Mesothelial cell of epicardium (in vitro differentiated cells): ENCODE results near the gene BLOC1S4. TPM values are rescaled to one million over a fixed set of nuclear protein-coding genes. Genes with fewer than 3 reads are reported as not detected.

ENCODE experiments used
- DNase-seq, 2 experiments: peaks; one replicate each; pipeline ENCODE4 v3.0.0; 2021; ENCODE audit warnings: low spot score in 2 of 2; ENCODE audit not compliant: unreplicated experiment in 2 of 2
- H3K27ac Mint-ChIP-seq: 2 replicates; pipeline ENCODE4 v1.8.0; 2021; ENCODE audit warnings: mixed read lengths
- H3K27me3 Mint-ChIP-seq: 2 replicates; pipeline ENCODE4 v1.8.0; 2021; ENCODE audit warnings: low read depth, mixed read lengths
- H3K36me3 Mint-ChIP-seq: 2 replicates; pipeline ENCODE4 v1.8.0; 2021; ENCODE audit warnings: mixed read lengths
- H3K4me1 Mint-ChIP-seq: 2 replicates; pipeline ENCODE4 v1.8.0; 2021; ENCODE audit warnings: mixed read lengths
- H3K4me3 Mint-ChIP-seq: 2 replicates; pipeline ENCODE4 v1.8.0; 2021; ENCODE audit warnings: mild to moderate bottlenecking, moderate library complexity, mixed read lengths
- H3K9me3 Mint-ChIP-seq: 2 replicates; pipeline ENCODE4 v1.8.0; 2021; ENCODE audit warnings: mixed read lengths
- total RNA-seq: library from RNA; stranded (reverse); gene quantifications from 3 replicates; pipeline ENCODE4 v1.2.1, GENCODE V29; 2021
- TF ChIP-seq, protein P1 (sequence below): fragments of 200-600 bp; sonication (generic); IDR thresholded peaks from one replicate; pipeline ENCODE4 v1.5.0; 2021; ENCODE audit warnings: antibody characterized with exemption; ENCODE audit not compliant: unreplicated experiment

BLOC1S4 gene
- total RNA-seq, 1 donor from 2014 or later, result 18.0 TPM

DNA sequence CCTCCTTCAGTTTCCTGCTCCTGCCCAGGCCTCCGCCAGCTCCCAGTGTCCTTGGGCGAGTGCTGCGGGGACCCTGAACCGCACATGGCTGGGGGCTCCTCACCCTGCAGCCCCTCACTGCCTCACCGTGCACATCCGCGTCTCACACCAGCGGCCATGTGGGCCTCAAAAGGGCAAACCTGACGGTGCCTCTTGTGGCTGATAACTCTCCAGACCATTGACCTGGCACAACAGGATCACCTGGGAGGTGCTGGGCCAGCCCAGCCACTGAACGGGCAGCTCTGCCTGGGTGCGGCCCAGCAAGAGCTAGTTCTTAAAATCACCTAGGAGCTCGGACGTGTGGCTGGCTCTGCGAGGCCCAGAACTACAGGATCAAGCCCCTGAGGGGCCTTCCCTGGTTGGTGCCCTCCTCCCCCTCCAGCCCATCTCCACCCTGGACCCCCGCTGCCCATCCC lies 26.4 kb upstream of the BLOC1S4 start:
- TF ChIP-seq, protein P1, sequence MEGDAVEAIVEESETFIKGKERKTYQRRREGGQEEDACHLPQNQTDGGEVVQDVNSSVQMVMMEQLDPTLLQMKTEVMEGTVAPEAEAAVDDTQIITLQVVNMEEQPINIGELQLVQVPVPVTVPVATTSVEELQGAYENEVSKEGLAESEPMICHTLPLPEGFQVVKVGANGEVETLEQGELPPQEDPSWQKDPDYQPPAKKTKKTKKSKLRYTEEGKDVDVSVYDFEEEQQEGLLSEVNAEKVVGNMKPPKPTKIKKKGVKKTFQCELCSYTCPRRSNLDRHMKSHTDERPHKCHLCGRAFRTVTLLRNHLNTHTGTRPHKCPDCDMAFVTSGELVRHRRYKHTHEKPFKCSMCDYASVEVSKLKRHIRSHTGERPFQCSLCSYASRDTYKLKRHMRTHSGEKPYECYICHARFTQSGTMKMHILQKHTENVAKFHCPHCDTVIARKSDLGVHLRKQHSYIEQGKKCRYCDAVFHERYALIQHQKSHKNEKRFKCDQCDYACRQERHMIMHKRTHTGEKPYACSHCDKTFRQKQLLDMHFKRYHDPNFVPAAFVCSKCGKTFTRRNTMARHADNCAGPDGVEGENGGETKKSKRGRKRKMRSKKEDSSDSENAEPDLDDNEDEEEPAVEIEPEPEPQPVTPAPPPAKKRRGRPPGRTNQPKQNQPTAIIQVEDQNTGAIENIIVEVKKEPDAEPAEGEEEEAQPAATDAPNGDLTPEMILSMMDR, result no peak
- Mint-ChIP-seq H3K27me3 (no peaks in the 10 kb centered on the region), H3K4me3 (peak overlapping the region; percentile 17), H3K36me3 (peaks cover 5% of the 10 kb centered on the region), H3K27ac (peak overlapping the region; percentile 98), H3K4me1 (peaks cover 49% of the 10 kb centered on the region), H3K9me3 (peaks cover 3% of the 10 kb centered on the region)
- no peak for DNase-seq

DNA sequence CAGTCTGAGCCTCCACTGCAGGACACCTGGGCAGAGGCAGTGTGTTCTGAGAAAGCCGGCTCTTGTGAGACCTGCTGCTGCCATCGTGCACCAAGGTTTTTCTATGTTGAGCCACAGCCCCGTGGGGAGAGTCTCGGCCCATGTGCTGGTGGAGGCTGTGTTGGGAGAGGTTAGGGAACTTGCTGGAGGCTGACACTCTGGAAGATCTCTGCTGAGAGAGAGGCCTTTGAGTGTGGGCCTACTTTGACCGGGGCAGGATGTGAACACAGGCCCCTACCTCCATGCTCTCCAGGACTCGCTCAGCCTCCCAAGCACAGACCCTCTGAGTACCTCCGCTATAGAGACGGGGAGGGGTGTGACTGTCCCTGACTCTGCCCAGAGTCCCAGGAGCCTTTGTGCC lies 23.6 kb upstream of the BLOC1S4 start:
- Mint-ChIP-seq H3K4me1 (peaks cover 52% of the 10 kb centered on the region), H3K4me3 (no peak overlapping the region), H3K27ac (peak overlapping the region; percentile 96), H3K36me3 (peaks cover under 1% of the 10 kb centered on the region), H3K9me3 (no peaks in the 10 kb centered on the region), H3K27me3 (no peaks in the 10 kb centered on the region)
- no peak for DNase-seq
- TF ChIP-seq, protein P1, result no peak

DNA sequence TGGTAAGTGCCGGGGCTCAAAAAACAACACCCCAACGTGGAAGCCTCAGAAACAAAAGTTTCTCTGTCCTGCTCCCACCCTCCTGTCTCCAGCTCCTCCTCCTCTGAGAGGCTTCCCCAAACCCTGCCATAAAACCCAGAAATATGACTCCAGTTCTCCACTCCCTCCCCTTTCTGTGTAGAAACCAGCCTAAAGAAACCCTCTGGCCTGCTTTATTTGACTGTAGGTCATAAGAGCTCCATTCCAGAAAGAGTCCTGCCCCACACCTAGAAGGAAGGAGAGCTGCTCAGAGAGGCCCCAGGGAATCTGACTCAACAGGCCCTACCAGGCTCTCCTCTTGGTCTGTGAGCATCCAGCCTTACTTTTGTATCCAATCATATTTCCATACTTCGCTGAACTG lies 23.2 kb upstream of the BLOC1S4 start:
- TF ChIP-seq, protein P1, result no peak
- peak overlapping the region; percentile 96 for H3K27ac Mint-ChIP-seq
- no peaks in the 10 kb centered on the region for H3K9me3 Mint-ChIP-seq
- H3K4me3 Mint-ChIP-seq, result no peak overlapping the region
- no peak for DNase-seq
- no peaks in the 10 kb centered on the region for H3K27me3 Mint-ChIP-seq
- H3K4me1 Mint-ChIP-seq, result peaks cover 50% of the 10 kb centered on the region
- H3K36me3 Mint-ChIP-seq, result no peaks in the 10 kb centered on the region

DNA sequence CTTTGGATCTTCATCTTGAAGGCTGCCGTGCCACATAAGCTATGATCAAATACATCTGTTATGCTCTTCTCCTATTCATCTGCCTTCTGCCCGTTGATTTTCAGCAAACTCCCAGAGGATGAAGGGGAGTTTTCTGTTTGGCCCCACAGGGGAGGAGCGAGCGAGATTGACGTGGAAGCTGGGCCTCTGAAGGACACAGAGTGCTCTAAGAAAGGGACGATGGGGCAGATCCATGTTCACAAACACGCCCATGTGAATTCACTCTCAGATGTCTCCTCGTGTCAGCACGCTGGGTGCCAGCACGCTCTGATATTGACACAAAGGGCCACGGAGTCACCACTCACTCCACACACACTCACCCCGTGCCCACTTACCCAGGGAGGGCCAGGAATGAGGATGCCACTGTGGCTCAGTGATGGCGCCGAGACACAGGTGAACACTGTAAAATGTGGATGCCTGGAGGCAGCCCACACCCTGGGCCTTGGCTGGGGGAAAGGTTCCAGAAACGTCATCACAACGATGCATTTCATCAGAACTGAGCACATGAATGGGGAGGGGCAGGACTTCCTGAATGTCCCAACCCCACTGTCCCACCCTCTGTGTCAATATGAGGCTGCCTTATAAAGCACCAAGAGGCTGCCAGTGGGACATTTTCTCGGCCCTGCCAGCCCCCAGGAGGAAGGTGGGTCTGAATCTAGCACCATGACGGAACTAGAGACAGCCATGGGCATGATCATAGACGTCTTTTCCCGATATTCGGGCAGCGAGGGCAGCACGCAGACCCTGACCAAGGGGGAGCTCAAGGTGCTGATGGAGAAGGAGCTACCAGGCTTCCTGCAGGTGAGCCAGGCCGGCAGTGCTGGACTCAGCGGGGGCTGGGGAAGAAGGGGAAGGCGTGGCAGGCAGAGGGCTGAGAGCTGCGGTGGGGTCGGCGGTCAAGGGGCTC lies 22.5 kb upstream of the BLOC1S4 start, which contains the start of gene S100P:
TSS of gene S100P (plus strand) at position 648 of the 946 bp plus-strand sequence. CDS start at position 703, 55 bp downstream.
- no peak for DNase-seq
- Mint-ChIP-seq H3K4me3 (no peak within 1 kb of the TSS), H3K27me3 (no peaks in the 10 kb centered on the region), H3K36me3 (peaks cover 3% of the 10 kb centered on the region), H3K9me3 (no peaks in the 10 kb centered on the region), H3K27ac (peak within 1 kb of the TSS; percentile 96), H3K4me1 (peaks cover 43% of the 10 kb centered on the region)
- TF ChIP-seq, protein P1, result no peak

DNA sequence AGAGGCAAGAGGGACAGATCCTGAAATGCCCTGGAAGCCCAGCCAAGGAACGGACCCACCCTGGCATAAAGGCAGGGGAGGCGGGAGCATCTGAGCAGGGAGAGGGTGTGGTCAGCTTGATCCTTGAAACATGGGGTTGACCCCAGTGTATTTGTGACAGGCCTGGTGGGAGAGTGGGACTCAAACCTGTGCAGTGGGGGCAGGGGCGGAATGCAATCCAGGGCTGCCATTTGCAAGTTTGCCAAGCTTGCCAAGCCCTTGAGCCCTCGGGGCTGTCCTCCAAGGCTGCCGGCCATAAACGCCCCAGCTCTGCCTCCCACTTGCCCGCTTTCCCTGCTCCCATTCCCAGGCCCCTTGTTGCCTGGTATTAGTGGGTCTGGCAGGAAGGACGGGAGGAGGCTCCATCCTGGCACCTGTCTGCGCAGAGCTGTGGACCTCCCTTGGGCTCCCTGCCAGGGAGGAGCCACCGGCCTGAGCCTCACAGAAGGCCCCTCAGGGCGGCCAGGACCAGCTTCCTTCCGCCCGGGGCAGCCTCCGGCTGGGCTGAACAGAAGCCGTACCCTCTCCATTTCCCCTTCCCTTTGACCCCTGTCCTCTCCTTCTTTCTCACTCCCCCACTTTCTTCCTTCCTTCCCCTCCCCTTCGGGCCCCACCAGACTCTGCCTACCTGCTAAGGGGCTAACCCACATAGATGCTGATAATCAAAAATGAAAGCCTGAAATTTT lies 21.6 kb upstream of the BLOC1S4 start:
- Mint-ChIP-seq H3K27ac (peak overlapping the region; percentile 79), H3K27me3 (no peaks in the 10 kb centered on the region), H3K4me3 (no peak overlapping the region), H3K4me1 (peaks cover 35% of the 10 kb centered on the region), H3K36me3 (peaks cover 7% of the 10 kb centered on the region), H3K9me3 (no peaks in the 10 kb centered on the region)
- no peak for DNase-seq
- TF ChIP-seq, protein P1, result no peak
